ENCODE results near the gene SLC6A1. TPM values are rescaled to one million over a fixed set of nuclear protein-coding genes. Genes with fewer than 3 reads are reported as not detected.

The SLC6A1 gene
- total and polyA plus RNA-seq, 5 donors from 2014 or later: not detected

- no peaks in the 10 kb centered on the region for H3K9me3 ChIP-seq (ENCODE audit: control insufficient read depth in 2 of 2, low read length in 2 of 2)
- peaks cover 26% of the 10 kb centered on the region for H3K27me3 Mint-ChIP-seq
- H3K36me3 ChIP-seq (ENCODE audit: control insufficient read depth, insufficient read depth, low read length): no peaks in the 10 kb centered on the region
- no peak overlapping the region for H3K4me3 Mint-ChIP-seq
- H3K27ac Mint-ChIP-seq: no peak overlapping the region
- H3K27me3 ChIP-seq (ENCODE audit: control insufficient read depth, insufficient read depth, low read length): peaks cover 3% of the 10 kb centered on the region
- H3K9me3 Mint-ChIP-seq: no peaks in the 10 kb centered on the region
- no peak for ATAC-seq (ENCODE audit: low read depth in 2 of 2)
- no peak for DNase-seq
- no peak overlapping the region for H3K4me3 ChIP-seq (ENCODE audit: low read depth, low read length)
- peaks cover 0 to 4% (median 0%) of the 10 kb centered on the region in 4 donors for H3K4me1 Mint-ChIP-seq
- H3K27ac ChIP-seq (ENCODE audit: insufficient read depth, low read length, poor library complexity, severe bottlenecking): no peak overlapping the region
- no peaks in the 10 kb centered on the region for H3K36me3 Mint-ChIP-seq
- no peaks in the 10 kb centered on the region for H3K4me1 ChIP-seq (ENCODE audit: control insufficient read depth, insufficient read depth, low read length, poor library complexity, severe bottlenecking)
Observed at GRCh38 chr3:10997196-10997595, 4.6 kb downstream of the SLC6A1 start.

- H3K27me3 ChIP-seq (ENCODE audit: control insufficient read depth, insufficient read depth, low read length): no peaks in the 10 kb centered on the region
- no peaks in the 10 kb centered on the region for H3K36me3 ChIP-seq (ENCODE audit: control insufficient read depth, insufficient read depth, low read length)
- H3K27ac ChIP-seq (ENCODE audit: insufficient read depth, low read length, poor library complexity, severe bottlenecking): no peak overlapping the region
- Mint-ChIP-seq H3K27me3 (peaks cover 23% of the 10 kb centered on the region), H3K4me3 (no peak overlapping the region), H3K36me3 (no peaks in the 10 kb centered on the region), H3K9me3 (no peaks in the 10 kb centered on the region), H3K4me1 (peaks cover 0 to under 1% (median 0%) of the 10 kb centered on the region in 4 donors), H3K27ac (no peak overlapping the region)
- ATAC-seq (ENCODE audit: low read depth in 2 of 2): no peak
- H3K4me1 ChIP-seq (ENCODE audit: control insufficient read depth, insufficient read depth, low read length, poor library complexity, severe bottlenecking): no peaks in the 10 kb centered on the region
- no peaks in the 10 kb centered on the region for H3K9me3 ChIP-seq (ENCODE audit: control insufficient read depth in 2 of 2, low read length in 2 of 2)
- no peak for DNase-seq
- no peak overlapping the region for H3K4me3 ChIP-seq (ENCODE audit: low read depth, low read length)
Observed at GRCh38 chr3:10998542-10998941, 6.0 kb downstream of the SLC6A1 start.

DNA sequence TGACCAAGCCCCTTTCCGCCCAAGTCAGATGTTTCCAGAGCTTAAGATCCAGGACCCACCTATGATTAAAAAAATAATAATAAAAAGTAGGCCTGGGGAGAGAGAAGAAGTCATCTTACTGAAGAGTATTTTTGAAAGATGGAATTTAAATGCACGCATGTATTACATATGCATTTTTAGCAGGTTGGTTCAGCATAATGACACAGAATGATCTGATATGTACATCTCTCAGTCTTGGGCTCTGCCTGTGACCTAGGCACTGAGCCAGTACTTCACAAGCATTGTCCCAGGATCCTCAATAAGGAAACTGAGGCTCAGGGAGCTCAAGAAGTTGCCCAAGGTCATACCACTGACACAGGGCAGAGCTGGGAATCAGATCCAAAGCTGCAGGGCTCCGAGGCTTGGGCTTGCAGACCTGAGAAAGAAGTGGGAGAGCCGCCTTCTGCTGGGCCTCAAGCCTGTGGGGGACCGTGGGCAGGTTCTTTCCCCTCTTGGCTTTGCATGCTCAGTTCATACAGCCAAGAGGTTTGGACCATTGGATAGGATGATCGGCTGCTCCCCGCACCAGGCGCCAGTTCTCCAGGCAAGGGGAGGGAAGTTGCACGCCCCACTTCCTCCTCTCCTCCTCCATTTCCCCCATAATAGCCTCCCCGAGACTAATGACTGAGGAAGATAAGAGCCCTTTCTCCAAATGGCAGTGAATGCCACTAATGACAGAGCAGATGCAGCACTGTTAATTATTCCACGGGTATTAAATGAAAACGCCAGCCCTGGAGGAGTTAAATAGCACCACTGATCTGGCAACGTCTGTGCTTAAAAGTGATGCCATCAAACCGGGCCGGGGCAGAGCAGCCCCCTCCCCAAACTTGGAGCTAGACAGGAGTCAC, 6.9 kb downstream of the SLC6A1 start:
- no peak overlapping the region for H3K4me3 ChIP-seq (ENCODE audit: low read depth, low read length)
- H3K4me1 Mint-ChIP-seq: no peaks in the 10 kb centered on the region
- H3K9me3 Mint-ChIP-seq: no peaks in the 10 kb centered on the region
- peaks cover 19% of the 10 kb centered on the region for H3K27me3 Mint-ChIP-seq
- ATAC-seq (ENCODE audit: low read depth in 2 of 2) (no peak), DNase-seq (no peak)
- H3K36me3 Mint-ChIP-seq: no peaks in the 10 kb centered on the region
- H3K27me3 ChIP-seq (ENCODE audit: control insufficient read depth, insufficient read depth, low read length): no peaks in the 10 kb centered on the region
- H3K27ac ChIP-seq (ENCODE audit: insufficient read depth, low read length, poor library complexity, severe bottlenecking): no peak overlapping the region
- no peaks in the 10 kb centered on the region for H3K9me3 ChIP-seq (ENCODE audit: control insufficient read depth in 2 of 2, low read length in 2 of 2)
- H3K27ac Mint-ChIP-seq: no peak overlapping the region
- H3K36me3 ChIP-seq (ENCODE audit: control insufficient read depth, insufficient read depth, low read length): no peaks in the 10 kb centered on the region
- no peaks in the 10 kb centered on the region for H3K4me1 ChIP-seq (ENCODE audit: control insufficient read depth, insufficient read depth, low read length, poor library complexity, severe bottlenecking)
- H3K4me3 Mint-ChIP-seq: no peak overlapping the region

DNA sequence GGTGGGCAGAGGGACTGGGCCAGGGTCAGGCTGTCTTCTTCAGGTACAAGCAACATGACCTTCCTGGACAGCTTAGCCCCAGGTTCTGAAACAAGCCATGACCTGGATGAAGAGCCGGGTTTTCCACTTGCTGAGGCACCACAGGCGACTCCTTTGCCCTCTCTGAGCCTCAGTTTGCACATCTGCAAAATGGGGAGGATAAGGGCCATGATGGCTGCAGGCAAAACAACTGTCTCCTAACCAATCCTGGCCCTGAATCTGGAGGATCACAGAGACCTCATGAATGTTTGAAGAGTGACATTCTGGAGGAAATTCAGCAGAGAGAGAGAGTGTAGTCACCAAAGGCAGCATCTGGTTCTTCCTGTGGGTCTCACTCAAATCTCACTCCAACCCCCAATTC, 8.0 kb downstream of the SLC6A1 start:
- no peaks in the 10 kb centered on the region for H3K36me3 Mint-ChIP-seq
- no peak for ATAC-seq (ENCODE audit: low read depth in 2 of 2)
- H3K4me1 Mint-ChIP-seq: no peaks in the 10 kb centered on the region

GRCh38 chr3:11001020-11001657, 8.6 kb downstream of the SLC6A1 start:
- Histone ChIP-seq H3K27ac (ENCODE audit: insufficient read depth, low read length, poor library complexity, severe bottlenecking) (no peak overlapping the region), H3K27me3 (ENCODE audit: control insufficient read depth, insufficient read depth, low read length) (no peaks in the 10 kb centered on the region), H3K4me3 (ENCODE audit: low read depth, low read length) (no peak overlapping the region), H3K36me3 (ENCODE audit: control insufficient read depth, insufficient read depth, low read length) (no peaks in the 10 kb centered on the region), H3K4me1 (ENCODE audit: control insufficient read depth, insufficient read depth, low read length, poor library complexity, severe bottlenecking) (no peaks in the 10 kb centered on the region), H3K9me3 (ENCODE audit: control insufficient read depth in 2 of 2, low read length in 2 of 2) (no peaks in the 10 kb centered on the region)
- H3K4me3 Mint-ChIP-seq: no peak overlapping the region
- H3K36me3 Mint-ChIP-seq: no peaks in the 10 kb centered on the region
- peaks cover 7% of the 10 kb centered on the region for H3K27me3 Mint-ChIP-seq
- ATAC-seq (ENCODE audit: low read depth in 2 of 2) (no peak), DNase-seq (no peak)
- H3K4me1 Mint-ChIP-seq: no peaks in the 10 kb centered on the region
- H3K9me3 Mint-ChIP-seq: no peaks in the 10 kb centered on the region
- no peak overlapping the region for H3K27ac Mint-ChIP-seq

More for the DNA sequence above, 8.0 kb downstream of the SLC6A1 start:
- Histone ChIP-seq H3K36me3 (ENCODE audit: control insufficient read depth, insufficient read depth, low read length) (no peaks in the 10 kb centered on the region), H3K27me3 (ENCODE audit: control insufficient read depth, insufficient read depth, low read length) (no peaks in the 10 kb centered on the region), H3K4me3 (ENCODE audit: low read depth, low read length) (no peak overlapping the region), H3K4me1 (ENCODE audit: control insufficient read depth, insufficient read depth, low read length, poor library complexity, severe bottlenecking) (no peaks in the 10 kb centered on the region), H3K27ac (ENCODE audit: insufficient read depth, low read length, poor library complexity, severe bottlenecking) (no peak overlapping the region), H3K9me3 (ENCODE audit: control insufficient read depth in 2 of 2, low read length in 2 of 2) (no peaks in the 10 kb centered on the region)
- DNase-seq: no peak
- H3K27ac Mint-ChIP-seq: no peak overlapping the region
- no peak overlapping the region for H3K4me3 Mint-ChIP-seq
- H3K27me3 Mint-ChIP-seq: peaks cover 13% of the 10 kb centered on the region
- no peaks in the 10 kb centered on the region for H3K9me3 Mint-ChIP-seq

DNA sequence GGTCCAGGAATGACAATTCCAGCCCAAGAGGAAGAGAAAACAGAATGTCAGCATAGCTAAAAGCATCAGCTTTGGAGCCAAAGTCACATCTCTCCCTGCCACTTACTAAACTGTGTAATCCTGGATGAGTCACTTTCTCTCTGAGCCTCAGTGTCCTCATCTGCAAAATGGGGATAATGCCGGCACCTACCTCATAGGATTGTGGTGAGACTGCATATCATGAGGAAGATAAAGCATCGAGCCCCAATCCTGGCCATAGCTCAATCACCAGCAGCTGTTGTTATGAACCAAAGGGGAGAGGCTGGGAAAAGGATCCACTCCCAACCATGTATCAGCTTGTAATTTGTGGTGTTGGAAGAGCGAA, 9.1 kb downstream of the SLC6A1 start:
- no peaks in the 10 kb centered on the region for H3K9me3 Mint-ChIP-seq
- Histone ChIP-seq H3K36me3 (ENCODE audit: control insufficient read depth, insufficient read depth, low read length) (no peaks in the 10 kb centered on the region), H3K9me3 (ENCODE audit: control insufficient read depth in 2 of 2, low read length in 2 of 2) (no peaks in the 10 kb centered on the region), H3K27me3 (ENCODE audit: control insufficient read depth, insufficient read depth, low read length) (no peaks in the 10 kb centered on the region), H3K27ac (ENCODE audit: insufficient read depth, low read length, poor library complexity, severe bottlenecking) (no peak overlapping the region), H3K4me3 (ENCODE audit: low read depth, low read length) (no peak overlapping the region), H3K4me1 (ENCODE audit: control insufficient read depth, insufficient read depth, low read length, poor library complexity, severe bottlenecking) (no peaks in the 10 kb centered on the region)
- H3K4me3 Mint-ChIP-seq: no peak overlapping the region
- H3K36me3 Mint-ChIP-seq: no peaks in the 10 kb centered on the region
- H3K4me1 Mint-ChIP-seq: no peaks in the 10 kb centered on the region
- H3K27ac Mint-ChIP-seq: no peak overlapping the region
- peaks cover 4% of the 10 kb centered on the region for H3K27me3 Mint-ChIP-seq
- DNase-seq (no peak), ATAC-seq (ENCODE audit: low read depth in 2 of 2) (no peak)

GRCh38 chr3:11002371-11002807, 9.8 kb downstream of the SLC6A1 start:
- H3K4me3 Mint-ChIP-seq: no peak overlapping the region
- Histone ChIP-seq H3K27ac (ENCODE audit: insufficient read depth, low read length, poor library complexity, severe bottlenecking) (no peak overlapping the region), H3K4me3 (ENCODE audit: low read depth, low read length) (no peak overlapping the region), H3K27me3 (ENCODE audit: control insufficient read depth, insufficient read depth, low read length) (no peaks in the 10 kb centered on the region), H3K36me3 (ENCODE audit: control insufficient read depth, insufficient read depth, low read length) (no peaks in the 10 kb centered on the region), H3K4me1 (ENCODE audit: control insufficient read depth, insufficient read depth, low read length, poor library complexity, severe bottlenecking) (no peaks in the 10 kb centered on the region), H3K9me3 (ENCODE audit: control insufficient read depth in 2 of 2, low read length in 2 of 2) (no peaks in the 10 kb centered on the region)
- no peak overlapping the region for H3K27ac Mint-ChIP-seq
- H3K9me3 Mint-ChIP-seq: no peaks in the 10 kb centered on the region
- DNase-seq (no peak), ATAC-seq (ENCODE audit: low read depth in 2 of 2) (no peak)
- H3K36me3 Mint-ChIP-seq: no peaks in the 10 kb centered on the region
- peaks cover 4% of the 10 kb centered on the region for H3K27me3 Mint-ChIP-seq
- H3K4me1 Mint-ChIP-seq: no peaks in the 10 kb centered on the region

DNA sequence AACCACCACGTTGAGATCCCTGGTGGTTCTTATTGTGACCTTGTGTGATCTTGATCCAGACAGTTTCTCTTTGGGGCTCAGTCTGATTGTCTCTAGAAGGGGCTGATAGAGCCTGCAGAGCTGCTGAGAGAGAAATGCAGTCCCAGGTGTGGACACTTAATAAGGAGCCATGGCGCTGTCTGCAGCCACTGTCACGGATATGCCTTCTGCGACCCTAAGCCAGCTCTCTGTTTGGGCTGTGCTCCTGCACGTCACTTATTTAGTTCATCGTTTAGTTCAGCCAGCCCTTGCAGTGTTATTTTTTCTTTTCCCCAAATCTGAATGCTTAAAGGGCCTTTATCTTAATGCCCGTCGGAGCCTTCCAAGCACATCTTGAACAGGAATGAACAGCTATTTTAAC, 12.0 kb downstream of the SLC6A1 start:
- no peaks in the 10 kb centered on the region for H3K27me3 ChIP-seq (ENCODE audit: control insufficient read depth, insufficient read depth, low read length)
- H3K4me3 Mint-ChIP-seq: no peak overlapping the region
- no peaks in the 10 kb centered on the region for H3K36me3 ChIP-seq (ENCODE audit: control insufficient read depth, insufficient read depth, low read length)
- no peaks in the 10 kb centered on the region for H3K9me3 Mint-ChIP-seq
- no peaks in the 10 kb centered on the region for H3K4me1 Mint-ChIP-seq
- H3K27me3 Mint-ChIP-seq: peaks cover 4% of the 10 kb centered on the region
- no peak overlapping the region for H3K4me3 ChIP-seq (ENCODE audit: low read depth, low read length)
- no peak overlapping the region for H3K27ac Mint-ChIP-seq
- H3K9me3 ChIP-seq (ENCODE audit: control insufficient read depth in 2 of 2, low read length in 2 of 2): no peaks in the 10 kb centered on the region
- no peak for DNase-seq
- no peak overlapping the region for H3K27ac ChIP-seq (ENCODE audit: insufficient read depth, low read length, poor library complexity, severe bottlenecking)
- no peak for ATAC-seq (ENCODE audit: low read depth in 2 of 2)
- H3K36me3 Mint-ChIP-seq: no peaks in the 10 kb centered on the region
- H3K4me1 ChIP-seq (ENCODE audit: control insufficient read depth, insufficient read depth, low read length, poor library complexity, severe bottlenecking): no peaks in the 10 kb centered on the region
